ENCODE data around the gene TMUB1. TPM values are rescaled to one million over a fixed set of nuclear protein-coding genes. Genes with fewer than 3 reads are reported as not detected.

The TMUB1 gene
- total RNA-seq, 1 experiment from 2014 or later: 68.1 TPM

DNA sequence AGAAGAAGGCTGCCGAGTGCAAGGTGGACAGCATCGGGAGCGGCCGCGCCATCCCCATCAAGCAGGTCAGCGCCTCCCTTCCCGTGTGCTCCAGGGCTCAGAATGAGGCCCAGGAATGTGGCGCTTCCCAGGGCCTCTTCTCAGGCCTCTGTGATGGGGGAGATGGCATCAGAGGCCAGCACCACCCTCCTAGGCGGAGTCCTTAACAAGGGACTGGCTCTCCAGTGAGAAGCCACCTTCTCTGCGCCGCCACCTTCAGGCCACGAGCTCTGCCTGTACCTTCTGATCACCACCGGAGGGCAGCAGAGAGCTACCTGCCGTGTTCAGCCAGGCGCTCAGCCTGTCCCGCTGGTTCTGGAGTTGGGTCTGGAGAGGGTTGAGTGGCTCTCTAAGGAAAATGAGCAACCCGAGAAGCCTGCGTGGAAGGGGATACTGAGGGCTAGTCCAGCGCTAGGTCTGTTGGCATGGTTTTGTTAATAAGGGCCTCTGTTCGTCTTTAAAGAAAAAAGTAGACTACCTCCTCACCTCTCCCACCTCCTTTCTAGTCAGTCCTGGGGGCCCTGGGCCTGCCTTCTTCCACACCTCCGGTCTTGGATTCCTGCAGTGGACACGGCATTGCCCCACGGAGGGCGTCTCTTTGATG is 40.6 kb upstream of the TMUB1 start:
- H3K27ac Mint-ChIP-seq (ENCODE audit: unreplicated experiment): peak overlapping the region; percentile 3
- DNase-seq: peak; percentile 86 to 91
- no TSS peak for BruUV-seq (replicated peaks)
- no peak overlapping the region for H3K4me3 Mint-ChIP-seq (ENCODE audit: unreplicated experiment)
- TF ChIP-seq, protein P1, sequence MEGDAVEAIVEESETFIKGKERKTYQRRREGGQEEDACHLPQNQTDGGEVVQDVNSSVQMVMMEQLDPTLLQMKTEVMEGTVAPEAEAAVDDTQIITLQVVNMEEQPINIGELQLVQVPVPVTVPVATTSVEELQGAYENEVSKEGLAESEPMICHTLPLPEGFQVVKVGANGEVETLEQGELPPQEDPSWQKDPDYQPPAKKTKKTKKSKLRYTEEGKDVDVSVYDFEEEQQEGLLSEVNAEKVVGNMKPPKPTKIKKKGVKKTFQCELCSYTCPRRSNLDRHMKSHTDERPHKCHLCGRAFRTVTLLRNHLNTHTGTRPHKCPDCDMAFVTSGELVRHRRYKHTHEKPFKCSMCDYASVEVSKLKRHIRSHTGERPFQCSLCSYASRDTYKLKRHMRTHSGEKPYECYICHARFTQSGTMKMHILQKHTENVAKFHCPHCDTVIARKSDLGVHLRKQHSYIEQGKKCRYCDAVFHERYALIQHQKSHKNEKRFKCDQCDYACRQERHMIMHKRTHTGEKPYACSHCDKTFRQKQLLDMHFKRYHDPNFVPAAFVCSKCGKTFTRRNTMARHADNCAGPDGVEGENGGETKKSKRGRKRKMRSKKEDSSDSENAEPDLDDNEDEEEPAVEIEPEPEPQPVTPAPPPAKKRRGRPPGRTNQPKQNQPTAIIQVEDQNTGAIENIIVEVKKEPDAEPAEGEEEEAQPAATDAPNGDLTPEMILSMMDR (IDR thresholded peaks at IDR 0.05; ENCODE audit: insufficient read depth in 1 of 2, low read depth in 1 of 2, low read length in 1 of 2, severe bottlenecking in 1 of 2, unreplicated experiment in 1 of 2): peak; percentile 97 to 99
- no peaks in the 10 kb centered on the region for H3K9me3 Mint-ChIP-seq (ENCODE audit: unreplicated experiment)
- H3K4me1 ChIP-seq: no peaks in the 10 kb centered on the region
- ChIA-PET POLR2A (no interaction called here), CTCF (interaction anchor here (0.5 to 1.5 kb wide), 29 partner anchors 10 to 368 kb away, joined by 3 to 14 read pairs (median 4); partner anchors contain the start of genes ABCB8, ABCF2, AGAP3 and CDK5)
- peaks cover 6% of the 10 kb centered on the region for H3K36me3 ChIP-seq (ENCODE audit: control insufficient read depth, insufficient read depth, low read length)
- no peaks in the 10 kb centered on the region for H3K4me1 Mint-ChIP-seq (ENCODE audit: low read depth, unreplicated experiment)
- no peaks in the 10 kb centered on the region for H3K27me3 Mint-ChIP-seq (ENCODE audit: insufficient read depth, unreplicated experiment)
- no peak overlapping the region for H3K4me3 ChIP-seq (ENCODE audit: low read depth, low read length)
- intact Hi-C loops (cut with micrococcal nuclease; ENCODE audit: unreplicated experiment): loop anchor here (1.0 kb wide), 3 partner anchors 44 to 179 kb away; no protein-coding TSS in a partner anchor
- no peaks in the 10 kb centered on the region for H3K9me3 ChIP-seq
- H3K27me3 ChIP-seq (replicated peaks; ENCODE audit: control insufficient read depth, insufficient read depth, low read length): no peaks in the 10 kb centered on the region
- H3K36me3 Mint-ChIP-seq (ENCODE audit: insufficient read depth, unreplicated experiment): peaks cover 44% of the 10 kb centered on the region

DNA sequence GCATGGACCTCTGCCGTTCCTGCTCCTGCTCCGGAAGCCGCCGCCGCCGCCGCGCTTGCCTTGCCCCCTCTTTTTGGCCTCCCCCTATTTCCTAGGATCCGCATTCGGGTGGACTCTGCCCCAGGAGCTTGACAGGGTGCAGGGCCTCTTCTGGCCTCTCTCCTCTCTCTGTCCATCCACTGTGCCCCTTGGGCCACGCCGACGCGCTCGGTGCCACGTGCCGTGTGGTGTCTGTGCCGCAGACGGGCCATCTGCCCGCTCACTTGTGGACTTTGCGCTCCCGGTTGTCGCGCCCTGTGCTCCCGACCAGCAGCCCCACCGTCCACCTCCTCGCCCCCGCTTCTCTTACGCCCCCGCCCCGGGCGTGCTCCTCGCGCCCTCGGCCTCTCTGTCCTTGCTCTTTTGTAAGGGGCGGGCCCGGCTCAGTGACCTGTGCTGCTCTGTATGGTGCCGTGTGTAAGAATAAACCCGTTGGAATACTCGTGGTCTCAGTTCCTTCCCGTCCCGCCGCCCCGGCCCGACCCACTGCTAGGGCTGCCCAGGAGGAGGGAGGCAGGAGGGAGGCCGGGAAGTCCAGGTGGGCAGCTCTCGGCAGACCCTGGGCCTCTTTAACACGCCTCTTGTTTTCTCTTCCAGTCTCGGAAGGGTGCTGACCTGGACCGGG is 40.0 kb upstream of the TMUB1 start:
- TF ChIP-seq, protein P1 (IDR thresholded peaks at IDR 0.05; ENCODE audit: insufficient read depth in 1 of 2, low read depth in 1 of 2, low read length in 1 of 2, severe bottlenecking in 1 of 2, unreplicated experiment in 1 of 2): no peak
- Histone ChIP-seq H3K4me1 (no peaks in the 10 kb centered on the region), H3K9me3 (no peaks in the 10 kb centered on the region), H3K36me3 (ENCODE audit: control insufficient read depth, insufficient read depth, low read length) (peaks cover 6% of the 10 kb centered on the region), H3K27me3 (replicated peaks; ENCODE audit: control insufficient read depth, insufficient read depth, low read length) (no peaks in the 10 kb centered on the region), H3K4me3 (ENCODE audit: low read depth, low read length) (no peak overlapping the region)
- ChIA-PET CTCF (interaction anchor here (0.6 to 1.5 kb wide), 24 partner anchors 9 to 181 kb away, joined by 3 to 14 read pairs (median 4); partner anchors contain the start of genes ABCB8, ABCF2, AGAP3 and CDK5), POLR2A (no interaction called here)
- Mint-ChIP-seq H3K4me3 (ENCODE audit: unreplicated experiment) (no peak overlapping the region), H3K9me3 (ENCODE audit: unreplicated experiment) (no peaks in the 10 kb centered on the region), H3K27me3 (ENCODE audit: insufficient read depth, unreplicated experiment) (no peaks in the 10 kb centered on the region), H3K36me3 (ENCODE audit: insufficient read depth, unreplicated experiment) (peaks cover 38% of the 10 kb centered on the region), H3K27ac (ENCODE audit: unreplicated experiment) (peak overlapping the region; percentile 3), H3K4me1 (ENCODE audit: low read depth, unreplicated experiment) (no peaks in the 10 kb centered on the region)
- no peak for DNase-seq
- BruUV-seq (replicated peaks): no TSS peak
- intact Hi-C loops (cut with micrococcal nuclease; ENCODE audit: unreplicated experiment): no loop called here

DNA sequence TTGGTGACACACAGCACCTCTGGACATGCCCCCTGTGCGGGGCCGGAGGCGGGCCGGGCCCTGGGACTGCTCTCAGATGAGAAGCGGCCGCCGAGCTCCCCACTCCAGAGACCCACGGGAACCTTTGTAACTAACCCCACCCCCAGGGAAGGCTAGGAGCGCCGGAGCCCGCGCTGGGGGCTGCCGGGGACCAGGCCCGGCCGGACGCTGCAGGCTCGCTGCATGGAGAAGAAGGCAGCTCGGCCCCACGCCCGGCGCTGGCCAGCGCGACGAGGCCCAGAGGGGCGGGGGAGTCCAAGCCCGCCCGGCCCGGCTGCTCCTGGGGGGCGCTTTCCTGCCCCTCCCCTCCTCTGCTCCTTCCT is 39.5 kb upstream of the TMUB1 start:
- BruUV-seq (replicated peaks): no TSS peak
- Mint-ChIP-seq H3K27ac (ENCODE audit: unreplicated experiment) (no peak overlapping the region), H3K27me3 (ENCODE audit: insufficient read depth, unreplicated experiment) (no peaks in the 10 kb centered on the region), H3K4me3 (ENCODE audit: unreplicated experiment) (no peak overlapping the region), H3K4me1 (ENCODE audit: low read depth, unreplicated experiment) (no peaks in the 10 kb centered on the region), H3K9me3 (ENCODE audit: unreplicated experiment) (no peaks in the 10 kb centered on the region), H3K36me3 (ENCODE audit: insufficient read depth, unreplicated experiment) (peaks cover 36% of the 10 kb centered on the region)
- Histone ChIP-seq H3K4me3 (ENCODE audit: low read depth, low read length) (no peak overlapping the region), H3K9me3 (no peaks in the 10 kb centered on the region), H3K4me1 (no peaks in the 10 kb centered on the region), H3K27me3 (replicated peaks; ENCODE audit: control insufficient read depth, insufficient read depth, low read length) (no peaks in the 10 kb centered on the region), H3K36me3 (ENCODE audit: control insufficient read depth, insufficient read depth, low read length) (peaks cover 6% of the 10 kb centered on the region)
- DNase-seq: no peak
- POLR2A ChIA-PET: no interaction called here
- TF ChIP-seq, protein P1 (IDR thresholded peaks at IDR 0.05; ENCODE audit: insufficient read depth in 1 of 2, low read depth in 1 of 2, low read length in 1 of 2, severe bottlenecking in 1 of 2, unreplicated experiment in 1 of 2): no peak
- intact Hi-C loops (cut with micrococcal nuclease; ENCODE audit: unreplicated experiment): no loop called here
- CTCF ChIA-PET: interaction anchor here (1.5 kb wide), 1 partner anchor 22 kb away, joined by 3 read pairs; no protein-coding TSS in a partner anchor
